Astrocyte (in vitro differentiated cells and primary cell): Measurements from ENCODE around the gene VAC14.

Experiments used
- CTCF ChIP-seq: IDR thresholded peaks from 2 replicates; pipeline ENCODE4 v1.5.1; 2011; ENCODE audit warnings: low read depth, mild to moderate bottlenecking, inconsistent platforms, low read length, moderate library complexity; ENCODE audit not compliant: insufficient read depth
- EZH2 ChIP-seq: IDR thresholded peaks from 2 replicates; pipeline ENCODE4 v1.6.1; 2012; ENCODE audit warnings: mild to moderate bottlenecking, low read length, inconsistent platforms; ENCODE audit not compliant: insufficient read depth

DNA sequence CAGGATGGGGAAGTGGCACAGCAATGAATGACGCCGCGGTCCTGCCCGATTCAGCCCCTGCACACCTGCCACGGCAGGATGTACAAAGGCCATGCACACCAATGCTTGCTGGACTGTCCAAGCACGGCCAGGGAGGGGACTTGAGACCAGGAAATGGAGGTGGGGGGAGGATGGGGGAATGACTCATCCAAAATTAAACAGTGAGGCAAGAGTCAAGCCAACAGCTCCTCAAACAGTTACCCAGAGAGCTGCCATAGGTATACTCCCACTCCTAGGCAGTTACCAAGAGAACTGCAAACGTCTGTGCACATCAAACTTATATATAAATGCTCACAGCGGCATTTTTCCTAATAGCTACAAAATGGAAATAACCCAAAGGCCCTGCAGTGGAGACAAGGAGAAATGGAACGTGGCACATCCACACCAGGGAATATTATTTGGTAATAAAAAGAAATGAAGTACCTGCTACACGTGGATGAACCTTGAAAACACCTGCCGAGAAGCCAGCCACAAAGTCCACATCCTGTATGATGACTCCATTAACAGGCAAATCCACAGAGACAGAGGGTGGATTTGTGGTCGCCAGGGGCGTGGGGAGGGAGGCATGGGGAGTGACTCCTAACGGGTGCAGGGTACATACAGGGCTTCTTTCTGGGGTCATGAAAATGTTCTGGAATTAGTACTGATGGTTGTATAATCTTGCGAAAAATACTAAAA is 54.1 kb downstream of the VAC14 start:
- TF ChIP-seq CTCF (no peak), EZH2 (no peak)
